Stimulated activated CD8-positive, alpha-beta memory T cell treated with anti-CD3 and anti-CD28 coated beads, Interleukin-7, amount 100 ng/mL, for 4 hours (primary cell): ENCODE results near the gene NHSL1.
A peak's percentile ranks its signal among the peaks of the same experiment; 100 is the strongest.

Experiments used
- DNase-seq, 2 donors: peaks; one replicate each; pipeline ENCODE4 v3.0.0-alpha.2; 2020; ENCODE audit warnings: low read depth in 2 of 2

Gene NHSL1

DNA sequence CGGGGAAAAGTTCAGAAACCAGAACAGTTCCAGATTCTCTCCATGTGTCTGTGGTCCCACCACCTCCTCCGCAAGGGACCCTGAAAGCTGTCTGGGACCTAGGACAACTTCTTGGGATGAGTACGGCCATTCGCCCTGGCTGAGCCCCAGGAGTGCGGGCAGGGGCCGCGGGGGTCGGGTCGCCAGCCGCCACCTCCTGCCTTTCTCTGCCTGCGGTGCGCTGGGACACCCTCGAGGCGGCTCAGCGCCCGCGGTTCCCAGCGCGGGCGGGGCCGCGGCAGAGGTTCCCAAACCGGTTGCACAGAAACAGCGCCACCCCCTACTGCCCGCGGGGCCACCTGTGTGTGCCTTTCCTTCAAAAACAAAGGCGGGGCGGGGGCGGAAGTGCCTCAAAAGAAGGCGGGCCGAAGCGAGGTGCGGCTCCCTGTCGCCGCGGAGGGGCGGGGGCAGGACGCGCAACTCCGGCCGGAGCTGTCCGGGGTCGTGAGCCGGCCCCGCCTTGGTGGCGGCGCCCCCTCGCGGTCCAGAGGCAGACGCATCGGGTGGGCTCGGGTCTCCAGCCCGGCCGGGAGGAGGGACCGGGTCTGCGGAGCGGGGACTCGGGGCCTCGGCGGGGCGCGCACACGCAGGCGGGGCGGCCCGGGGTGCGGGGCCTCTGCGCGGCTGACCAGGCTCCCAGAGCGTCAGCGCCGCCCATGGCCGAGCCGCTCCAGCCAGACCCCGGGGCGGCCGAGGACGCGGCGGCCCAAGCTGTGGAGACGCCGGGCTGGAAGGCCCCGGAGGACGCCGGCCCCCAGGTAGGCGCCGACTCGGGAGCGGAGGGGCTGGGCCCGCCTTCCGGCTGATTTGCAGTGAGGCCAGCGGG lies 95.3 kb downstream of the NHSL1 start, which contains the start of gene HEBP2:
TSS of gene HEBP2 (plus strand) at position 423 of the 865 bp plus-strand sequence. CDS start at position 696, 273 bp downstream.
- peak; percentile 82 to 87 for DNase-seq

DNA sequence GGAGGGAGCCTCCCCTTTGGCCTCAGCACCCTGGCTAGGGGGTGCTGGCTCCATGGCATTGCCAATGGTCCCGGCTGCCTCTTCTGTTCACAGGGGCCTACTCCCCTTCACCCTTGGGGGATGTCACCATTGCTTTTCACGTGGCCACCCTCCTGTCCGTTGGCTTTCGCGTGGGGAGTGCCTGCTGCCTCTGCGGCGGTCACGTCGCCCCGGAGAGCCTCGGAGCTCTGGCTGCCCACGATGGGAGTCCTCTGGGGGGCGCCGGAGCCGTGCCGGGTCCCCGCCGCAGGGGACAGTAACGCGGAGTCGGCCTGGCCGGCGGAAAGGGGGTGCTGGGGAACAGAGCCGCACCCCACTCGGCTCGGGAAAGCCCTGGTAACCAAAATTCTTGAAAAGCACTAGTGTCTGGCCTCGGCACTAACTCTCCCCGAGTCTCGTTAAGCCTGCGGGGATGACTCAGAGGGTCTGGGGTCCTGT lies 95.9 kb downstream of the NHSL1 start:
- DNase-seq = peak in 1 of 2 donors; percentile 24

DNA sequence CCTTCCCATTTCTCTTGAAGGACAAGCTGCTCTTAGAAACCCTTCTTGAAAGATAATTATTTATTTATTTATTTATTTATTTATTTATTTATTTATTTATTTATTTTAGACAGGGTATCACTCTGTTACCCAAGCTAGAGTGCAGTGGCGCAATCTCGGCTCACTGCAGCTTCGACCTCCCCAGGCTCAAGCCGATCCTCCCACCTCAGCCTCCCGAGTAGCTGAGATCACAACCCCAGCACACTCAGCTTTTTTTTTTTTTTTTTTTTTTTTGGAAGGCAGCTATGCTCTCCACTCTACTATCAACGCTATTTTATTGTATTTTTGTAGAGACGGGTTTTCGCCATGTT lies 96.5 kb downstream of the NHSL1 start:
- no peak for DNase-seq

DNA sequence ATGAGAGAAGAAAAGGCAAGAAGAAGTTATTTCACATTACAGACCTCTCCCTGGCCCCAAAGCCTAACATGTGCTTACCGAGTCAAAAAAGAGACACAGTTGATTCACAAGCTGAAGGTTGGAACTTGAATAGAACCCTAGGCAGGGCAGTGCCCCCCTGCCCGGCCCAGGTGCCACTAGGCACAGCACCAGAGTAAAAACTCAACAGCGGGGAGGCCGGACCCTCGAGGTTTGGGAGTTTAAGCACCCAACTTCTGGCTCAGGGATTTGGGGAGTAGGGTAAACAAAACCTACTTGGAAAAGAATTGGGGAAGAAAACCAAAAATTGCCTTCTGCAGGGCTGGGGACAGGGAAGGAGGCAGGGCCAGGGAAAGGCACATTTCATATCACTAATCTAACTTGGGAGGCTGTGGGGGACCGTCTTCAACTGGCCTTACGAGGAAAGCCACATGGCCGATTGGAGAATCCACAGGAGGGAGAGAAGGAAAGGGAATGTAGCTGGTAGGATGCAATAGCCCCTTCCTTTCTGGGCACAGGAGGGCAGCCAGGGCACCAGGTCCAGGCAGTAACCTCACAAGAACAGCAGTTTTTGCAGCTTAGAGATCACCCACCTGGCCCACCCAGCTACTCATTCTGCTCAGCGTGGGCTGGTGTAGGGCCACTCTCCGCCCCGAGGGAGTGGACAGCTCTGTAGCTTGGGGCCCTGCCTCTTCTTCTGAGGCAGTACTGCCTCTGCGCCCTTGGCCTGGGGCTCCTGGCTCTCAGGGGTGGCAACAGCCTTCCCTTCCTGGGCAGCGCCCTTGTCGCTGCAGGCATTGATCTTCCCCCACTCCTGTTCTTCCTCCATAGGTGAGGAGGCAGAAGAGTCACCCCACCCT lies 97.1 kb downstream of the NHSL1 start:
- no peak for DNase-seq

DNA sequence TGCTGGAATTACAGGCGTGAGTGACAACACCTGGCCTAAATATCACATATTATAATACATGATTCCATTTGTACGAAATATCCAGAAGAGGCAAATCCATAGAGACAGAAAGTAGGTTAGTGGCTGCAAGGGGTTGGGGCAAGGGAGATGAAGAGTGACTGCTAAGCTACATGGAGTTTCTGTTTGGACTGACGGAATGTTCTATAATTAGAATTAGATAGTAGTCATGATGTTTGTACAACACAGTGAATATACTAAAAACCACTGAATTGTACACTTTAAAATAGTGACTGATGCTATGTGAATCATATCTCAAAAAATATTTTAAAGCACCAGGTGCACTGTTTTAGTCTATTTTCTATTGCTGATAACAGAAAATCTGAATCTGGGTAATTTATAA lies 99.0 kb downstream of the NHSL1 start:
- no peak for DNase-seq

DNA sequence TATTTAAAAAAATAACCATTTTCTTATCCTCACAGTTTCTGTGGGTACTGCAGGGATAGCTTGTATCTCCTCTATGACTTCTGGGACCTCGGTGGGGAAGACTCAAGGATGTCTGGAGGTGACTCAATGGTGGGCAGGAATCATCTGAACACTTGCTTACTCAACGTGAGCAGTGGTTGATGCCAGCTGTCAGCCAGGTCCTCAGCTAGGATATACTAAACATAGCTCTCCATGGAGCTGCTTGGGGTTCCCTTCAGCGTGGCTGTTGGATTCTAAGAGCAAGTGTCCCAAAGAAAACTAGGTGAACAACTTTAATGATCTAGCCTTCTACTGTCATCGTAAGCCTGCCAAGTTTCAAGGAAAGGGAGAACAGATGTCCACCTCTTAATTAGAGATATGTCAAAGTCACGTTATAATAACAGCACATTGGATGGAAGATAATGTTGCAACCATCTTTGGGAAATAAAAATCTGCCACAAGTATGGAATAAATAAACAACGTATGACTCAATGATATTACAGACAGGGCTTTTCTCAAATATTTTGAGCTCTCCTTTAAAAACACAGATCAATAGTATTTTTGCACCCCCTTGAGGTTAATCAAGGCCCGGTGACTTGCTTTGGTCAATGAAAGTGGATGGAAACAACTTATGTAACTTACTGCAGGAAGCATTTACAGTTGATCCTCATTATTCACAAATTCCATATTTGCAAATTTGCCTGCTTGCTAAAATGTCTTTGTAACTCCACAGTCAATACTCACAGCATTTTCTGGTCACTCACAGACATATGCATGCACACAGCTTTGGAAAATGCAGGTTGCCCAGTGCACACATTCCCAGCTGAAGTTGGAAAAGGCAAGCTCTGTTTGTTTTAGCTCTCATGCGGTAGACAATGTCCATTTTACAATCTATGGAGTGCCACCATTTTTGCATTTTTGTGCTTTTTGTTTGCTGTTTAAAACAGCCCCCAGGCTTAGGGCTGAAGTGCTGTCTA lies 101.9 kb downstream of the NHSL1 start:
- DNase-seq = no peak

DNA sequence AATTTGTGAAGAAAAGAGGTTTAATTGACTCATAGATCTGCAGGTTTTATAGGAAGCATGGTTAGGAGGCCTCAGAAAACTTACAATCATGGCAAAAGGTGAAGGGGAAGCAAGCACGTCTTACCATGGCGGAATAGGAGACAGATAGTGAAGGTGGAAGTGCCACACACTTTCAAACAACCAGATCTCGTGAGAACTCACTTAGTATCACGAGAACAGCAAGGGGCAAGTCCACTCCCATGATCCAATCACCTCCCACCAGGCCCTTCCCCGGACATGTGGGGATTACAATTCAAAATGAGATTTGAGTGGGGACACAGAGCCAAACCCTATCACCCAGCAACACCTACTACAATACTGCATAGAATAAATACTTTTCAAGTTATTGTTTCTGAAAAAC lies 102.6 kb downstream of the NHSL1 start:
- no peak for DNase-seq

DNA sequence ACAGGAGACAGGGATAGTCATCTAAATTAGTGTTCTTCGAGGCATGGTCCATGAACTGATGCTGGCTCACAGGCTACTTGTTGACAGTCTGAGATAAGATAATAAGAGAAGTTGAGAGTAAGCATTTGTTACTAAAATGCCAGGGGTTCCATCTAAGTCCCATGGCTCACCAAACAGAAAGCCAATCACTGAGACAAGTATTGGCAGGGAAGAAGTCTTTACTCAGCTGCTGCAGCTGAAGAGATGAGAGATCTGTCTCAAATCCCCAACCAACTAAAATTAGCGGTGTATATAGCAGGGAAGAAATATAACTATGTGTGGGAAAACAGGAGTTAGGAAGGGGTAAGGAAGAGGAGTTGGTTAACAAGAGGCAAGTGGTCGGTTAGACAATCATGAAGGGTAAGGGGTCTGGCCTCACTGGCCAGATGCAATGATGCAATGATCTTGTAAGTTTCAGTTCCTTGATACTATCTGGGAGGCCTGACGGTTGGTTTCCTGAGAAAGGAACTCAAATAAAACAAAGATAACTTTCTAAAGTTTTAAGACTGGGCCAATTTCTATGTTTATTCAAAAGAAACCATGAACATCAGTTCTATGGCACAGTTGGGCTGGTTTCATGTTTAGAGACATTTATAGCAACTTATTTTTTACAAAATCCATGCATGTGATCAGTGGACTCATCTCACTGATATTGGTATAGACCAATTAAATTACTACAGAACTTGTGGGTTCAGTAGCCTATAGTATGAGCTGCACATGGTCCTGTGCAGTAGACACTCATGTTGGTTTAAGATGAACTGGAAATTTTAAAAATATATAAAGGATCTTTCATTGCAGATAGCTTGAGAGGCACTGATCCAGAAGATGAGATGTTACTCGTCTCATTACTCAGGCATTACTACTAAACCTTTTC lies 105.2 kb downstream of the NHSL1 start:
- DNase-seq = no peak

DNA sequence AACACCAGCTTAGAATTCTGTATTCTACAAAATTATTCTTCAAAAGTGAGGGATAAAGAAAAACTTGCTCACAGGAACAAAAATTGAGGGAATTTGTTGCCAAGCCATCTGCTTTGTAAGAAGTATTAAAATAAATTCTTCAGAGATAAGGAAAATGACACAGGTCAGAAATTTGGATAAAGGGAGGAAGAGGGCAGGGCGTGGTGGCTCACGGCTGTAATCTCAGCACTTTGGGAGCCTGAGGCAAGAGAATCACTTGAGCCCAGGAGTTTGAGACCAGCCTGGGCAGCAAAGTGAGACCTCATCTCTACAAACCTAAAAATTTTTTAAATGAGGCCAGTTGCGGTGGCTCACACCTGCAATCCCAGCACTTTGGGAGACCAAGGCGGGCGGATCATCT lies 109.7 kb downstream of the NHSL1 start:
- DNase-seq = no peak

DNA sequence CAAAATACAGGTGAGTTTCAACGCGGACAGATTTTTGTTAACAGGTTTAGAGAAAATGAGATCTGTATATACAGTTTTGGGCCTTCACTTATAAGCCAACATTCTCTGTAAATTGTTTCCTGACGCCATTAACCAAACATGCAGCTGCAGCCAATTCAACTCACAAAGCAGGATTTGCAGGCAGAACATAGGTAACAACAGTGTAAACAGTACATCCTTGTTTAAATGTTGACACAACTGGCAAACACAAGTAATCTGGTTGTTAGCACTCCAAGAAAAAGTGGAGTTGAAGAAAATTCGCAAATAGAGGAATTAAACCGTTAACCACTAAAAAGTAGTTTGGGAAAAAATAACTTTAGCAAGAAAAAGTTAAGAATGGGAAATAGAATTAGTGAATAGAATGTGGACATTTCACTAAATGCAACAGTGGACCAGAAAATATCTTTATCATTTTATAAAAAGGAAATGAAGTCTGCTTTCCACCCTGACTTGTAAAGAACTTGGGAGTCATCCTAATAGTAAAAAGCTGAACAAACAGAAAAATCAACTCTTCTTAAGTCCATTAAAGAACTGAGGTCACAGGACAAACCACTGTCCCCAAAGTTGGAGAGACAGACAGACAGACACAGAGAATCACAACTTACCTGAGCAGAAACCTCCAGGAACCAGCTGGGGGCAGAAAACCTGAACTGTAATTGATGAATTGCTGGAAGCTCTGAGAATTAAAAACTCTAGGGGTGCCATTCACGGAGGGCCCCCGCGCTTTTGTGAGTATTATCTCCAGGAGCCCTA lies 111.5 kb downstream of the NHSL1 start:
- no peak for DNase-seq

DNA sequence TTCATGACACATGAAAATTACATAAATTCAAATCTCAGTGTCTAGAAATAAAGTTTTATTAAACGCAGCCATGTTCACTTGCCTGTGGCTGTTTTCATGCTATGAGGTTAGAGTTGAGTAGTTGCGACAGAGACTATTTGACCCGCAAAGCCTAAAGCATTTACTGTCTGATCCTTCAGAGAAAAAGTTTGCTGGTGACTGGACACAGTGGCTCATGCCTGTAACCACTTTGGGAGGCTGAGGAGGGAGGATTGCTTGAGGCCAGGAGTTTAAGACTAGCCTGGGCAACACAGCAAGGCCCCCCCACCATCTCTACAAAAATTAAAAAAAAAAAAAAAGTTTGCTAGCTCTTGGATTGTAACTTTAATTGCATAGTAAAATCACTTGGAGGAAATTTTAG lies 112.4 kb downstream of the NHSL1 start:
- no peak for DNase-seq

DNA sequence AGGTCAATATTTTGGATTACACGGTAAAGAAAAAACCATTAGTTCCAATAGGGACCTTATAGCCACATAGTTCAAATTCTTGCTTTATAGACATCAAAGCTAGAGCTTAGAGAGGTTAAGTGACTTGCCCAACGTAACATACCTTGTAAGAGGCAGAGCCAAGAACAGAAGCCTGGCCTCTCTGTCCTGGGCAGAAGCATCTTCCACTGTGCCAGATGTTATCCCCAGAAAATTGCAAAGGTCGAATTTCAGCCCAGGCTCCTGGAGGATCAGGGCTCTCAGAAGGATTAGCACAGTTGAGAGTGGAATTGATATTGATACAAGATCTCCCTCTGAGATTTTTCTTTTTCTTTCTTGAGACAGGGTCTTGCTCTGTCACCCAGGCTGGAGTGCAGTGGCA lies 115.5 kb downstream of the NHSL1 start:
- no peak for DNase-seq

DNA sequence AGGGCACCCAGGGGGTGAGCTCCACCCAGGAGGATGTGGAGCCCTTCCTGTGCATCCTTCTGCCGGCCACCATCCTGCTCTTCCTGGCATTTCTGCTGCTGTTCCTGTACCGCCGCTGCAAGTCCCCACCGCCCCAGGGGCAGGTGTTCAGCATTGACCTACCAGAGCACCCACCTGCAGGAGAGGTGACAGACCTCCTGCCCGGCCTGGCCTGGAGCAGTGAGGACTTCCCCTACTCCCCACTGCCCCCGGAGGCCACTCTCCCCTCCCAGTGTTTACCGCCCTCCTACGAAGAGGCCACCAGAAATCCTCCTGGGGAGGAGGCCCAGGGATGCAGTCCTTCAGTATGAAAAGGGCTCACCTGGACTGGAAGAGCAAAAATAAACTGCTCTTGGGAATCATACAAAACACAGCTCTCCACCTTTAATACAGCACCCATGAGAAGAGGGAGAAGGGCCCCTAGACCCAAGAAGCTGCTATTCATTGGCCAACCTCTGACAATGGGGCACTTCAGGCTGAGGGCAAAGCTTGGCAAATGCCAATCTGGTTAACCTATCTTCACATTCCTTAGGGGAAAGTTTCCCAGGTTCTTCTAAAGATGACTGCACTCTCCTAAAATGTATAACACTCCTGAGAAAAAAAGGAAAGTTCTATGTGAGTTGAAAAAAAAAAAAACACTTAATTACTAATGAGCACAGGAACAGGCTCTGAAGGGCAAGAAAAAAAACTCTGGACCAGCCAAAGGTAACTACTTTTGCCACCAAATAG lies 116.6 kb downstream of the NHSL1 start:
- no peak for DNase-seq

DNA sequence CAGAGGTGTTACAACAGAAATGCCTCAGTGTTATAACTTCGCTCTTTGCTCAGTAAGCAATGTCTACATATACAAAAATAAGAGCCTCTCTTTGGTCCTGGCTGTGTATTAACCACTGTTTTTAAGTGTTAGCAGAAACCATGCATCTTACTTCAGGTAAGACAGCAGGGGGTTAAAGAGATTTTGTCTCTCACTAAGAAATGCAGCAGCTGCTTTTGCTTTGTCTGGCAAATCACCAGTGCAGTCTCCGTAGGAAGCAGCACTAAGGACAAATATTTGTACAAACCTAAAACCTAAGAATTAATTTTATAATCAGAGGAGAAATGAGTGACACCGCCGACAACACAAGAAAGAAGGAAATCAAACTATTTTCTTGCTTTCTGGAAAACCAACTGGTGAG lies 120.8 kb downstream of the NHSL1 start:
- no peak for DNase-seq

DNA sequence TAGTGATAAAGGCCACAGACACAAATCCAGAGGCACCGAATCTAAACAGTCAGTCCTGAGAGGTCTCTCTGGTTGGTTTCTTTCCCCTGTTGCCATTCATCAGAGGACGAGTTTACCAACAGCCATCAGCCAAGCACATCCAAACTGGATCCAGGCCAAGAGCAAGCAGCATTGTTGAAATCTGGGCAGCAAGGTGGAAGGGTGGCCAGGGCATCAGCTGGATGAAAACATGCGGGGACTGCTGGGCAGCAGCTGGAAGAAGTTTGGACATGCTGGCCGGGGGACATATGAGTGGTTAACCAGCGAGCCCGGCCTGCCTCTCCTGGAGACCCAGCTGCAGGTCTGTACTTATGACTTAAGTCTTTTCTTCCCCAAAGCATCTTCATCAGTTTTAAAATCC lies 121.5 kb downstream of the NHSL1 start, which contains the start of gene SMIM28:
TSS of gene SMIM28 (plus strand) at position 62 of the 400 bp plus-strand sequence. CDS start at position 230, 168 bp downstream.
- no peak for DNase-seq

DNA sequence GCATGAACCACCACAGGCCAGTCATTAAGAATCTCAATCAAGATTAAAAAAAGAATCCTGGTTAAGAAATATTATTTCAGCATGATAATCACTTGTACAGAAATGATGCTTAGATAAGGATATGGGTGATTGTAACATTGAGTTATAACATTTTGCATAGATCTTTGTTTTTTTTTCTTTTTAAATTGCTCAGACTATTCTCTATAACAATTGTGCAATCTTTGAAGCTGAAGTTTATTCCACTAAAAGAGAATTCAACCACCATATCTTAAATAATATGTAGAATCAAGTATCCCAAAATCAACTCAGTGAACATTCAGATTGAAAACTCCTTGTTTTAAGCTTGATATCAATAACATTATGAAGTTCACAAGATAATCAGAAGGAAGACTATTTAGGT lies 122.3 kb downstream of the NHSL1 start:
- no peak for DNase-seq

DNA sequence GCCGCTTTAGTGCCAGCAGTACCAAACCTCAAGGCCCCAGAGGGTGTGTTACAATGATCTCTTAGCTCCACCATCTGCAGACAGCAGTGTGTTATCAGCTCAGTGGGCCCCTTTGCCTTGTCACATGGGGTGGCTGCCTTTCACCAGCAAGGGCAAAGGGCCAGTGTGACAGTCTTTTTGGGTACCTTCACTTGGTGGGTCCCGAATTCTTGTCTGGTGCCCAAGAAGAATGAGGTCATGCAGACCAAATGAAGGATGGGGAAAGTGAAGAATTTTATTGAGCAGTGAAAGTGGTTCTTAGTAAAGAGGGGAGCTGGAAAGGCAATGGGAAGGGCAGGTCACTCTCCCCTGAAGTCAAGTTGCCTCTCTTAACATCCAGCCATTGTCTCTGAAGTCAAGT lies 124.5 kb downstream of the NHSL1 start:
- no peak for DNase-seq

DNA sequence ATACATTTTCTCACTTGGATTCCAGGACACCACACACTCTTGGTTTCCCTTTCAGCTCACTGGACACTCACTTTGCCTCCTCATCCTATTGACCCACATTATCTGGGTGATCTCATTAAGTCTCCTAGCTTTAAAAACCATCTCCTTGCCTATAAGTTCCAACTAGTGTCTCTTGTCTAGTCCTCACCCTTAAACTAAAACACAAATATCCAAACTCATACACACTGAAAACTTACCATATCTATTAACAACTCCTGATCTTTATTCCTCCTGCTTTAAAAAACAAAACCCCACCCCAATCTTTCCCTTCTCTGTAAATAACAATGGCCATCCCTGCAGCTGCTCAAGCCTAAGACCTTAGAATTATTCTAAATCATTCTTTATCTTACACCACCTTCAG lies 125.1 kb downstream of the NHSL1 start:
- DNase-seq = no peak
